Measurements from ENCODE around the gene MID1. TPM values are rescaled to one million over a fixed set of nuclear protein-coding genes. Genes with fewer than 3 reads are reported as not detected.

Gene MID1
- total RNA-seq, 2 experiments from 2014 or later: 0.27 to 0.36 TPM

DNA sequence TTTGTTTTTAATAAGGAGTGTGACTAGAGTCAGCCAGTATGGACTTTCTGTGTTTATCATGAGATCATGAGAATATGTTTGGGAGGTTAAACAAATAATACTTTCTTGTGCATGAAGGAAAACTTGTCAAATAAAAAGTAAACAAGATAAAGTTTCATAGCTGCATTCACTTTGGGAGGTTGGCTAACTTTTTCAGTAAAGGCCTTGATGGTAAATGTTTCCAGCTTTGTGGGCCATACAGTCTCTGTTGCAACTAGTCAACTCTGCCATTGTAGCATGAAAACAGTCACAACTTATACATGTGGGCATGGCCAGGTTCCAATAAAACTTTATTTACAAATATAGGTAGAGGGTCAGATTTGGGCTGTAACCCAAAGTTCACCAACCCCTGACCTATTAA, 150.4 kb downstream of the MID1 start:
- CTCF ChIA-PET: no interaction called here
- POLR2A ChIA-PET: no interaction called here
- DNase-seq: no peak
- H3K36me3 Mint-ChIP-seq: no peaks in the 10 kb centered on the region
- H3K27me3 Mint-ChIP-seq: no peaks in the 10 kb centered on the region
- no peak overlapping the region for H3K27ac Mint-ChIP-seq
- no peak overlapping the region for H3K4me3 Mint-ChIP-seq
- no peaks in the 10 kb centered on the region for H3K9me3 Mint-ChIP-seq
- intact Hi-C loops (cut with micrococcal nuclease): no loop called here
- H3K4me1 Mint-ChIP-seq (ENCODE audit: low read depth): no peaks in the 10 kb centered on the region

DNA sequence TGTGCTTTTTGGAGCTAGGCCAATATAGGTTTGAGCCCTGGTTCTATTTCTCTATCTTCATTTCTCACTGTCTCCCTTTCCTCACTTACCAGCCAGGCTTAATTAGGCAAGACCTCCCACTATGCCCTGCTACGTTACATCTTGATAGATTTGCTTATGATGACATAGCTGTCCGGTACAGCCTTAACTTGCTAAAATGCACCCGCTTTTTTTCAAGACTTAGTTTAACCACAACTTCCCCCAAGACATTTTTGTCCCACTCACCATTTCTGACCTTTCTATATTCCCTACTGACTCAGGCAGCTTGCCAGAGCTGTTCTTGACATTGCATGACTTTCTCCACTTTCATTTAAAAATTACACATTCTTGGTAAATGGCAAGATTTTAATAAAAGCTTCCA, 152.6 kb downstream of the MID1 start:
- Mint-ChIP-seq H3K9me3 (no peaks in the 10 kb centered on the region), H3K27ac (no peak overlapping the region), H3K36me3 (no peaks in the 10 kb centered on the region), H3K4me1 (ENCODE audit: low read depth) (no peaks in the 10 kb centered on the region), H3K27me3 (no peaks in the 10 kb centered on the region), H3K4me3 (no peak overlapping the region)
- POLR2A ChIA-PET: no interaction called here
- DNase-seq: no peak
- intact Hi-C loops (cut with micrococcal nuclease): no loop called here
- CTCF ChIA-PET: no interaction called here

- no peak overlapping the region for H3K4me3 Mint-ChIP-seq
- H3K36me3 Mint-ChIP-seq: no peaks in the 10 kb centered on the region
- no peak for DNase-seq
- no peaks in the 10 kb centered on the region for H3K4me1 Mint-ChIP-seq (ENCODE audit: low read depth)
- ChIA-PET CTCF (no interaction called here), POLR2A (no interaction called here)
- intact Hi-C loops (cut with micrococcal nuclease): no loop called here
- H3K27me3 Mint-ChIP-seq: no peaks in the 10 kb centered on the region
- H3K27ac Mint-ChIP-seq: no peak overlapping the region
- no peaks in the 10 kb centered on the region for H3K9me3 Mint-ChIP-seq
Observed at GRCh38 chrX:10465254-10465653, 155.1 kb downstream of the MID1 start.

DNA sequence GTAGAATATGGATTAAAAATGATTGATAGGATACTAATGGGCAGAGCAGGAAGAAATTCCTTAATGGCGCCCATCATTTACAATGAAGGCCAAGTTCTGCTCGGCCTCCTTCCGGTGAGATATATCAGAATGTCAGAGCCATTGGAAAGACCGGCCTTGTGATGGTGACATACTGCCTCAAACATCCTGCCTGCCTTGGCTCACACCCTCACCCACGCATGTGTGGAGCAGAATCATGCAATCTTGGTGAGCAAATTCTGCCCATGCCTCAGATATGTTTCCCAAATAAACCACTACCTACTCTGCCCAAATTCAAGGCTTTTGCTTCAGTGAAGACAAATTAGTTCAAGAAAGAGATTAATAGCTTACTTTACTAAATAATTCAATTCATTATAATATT, 163.3 kb downstream of the MID1 start:
- H3K4me1 Mint-ChIP-seq (ENCODE audit: low read depth): no peaks in the 10 kb centered on the region
- no peak overlapping the region for H3K4me3 Mint-ChIP-seq
- no peaks in the 10 kb centered on the region for H3K36me3 Mint-ChIP-seq
- POLR2A ChIA-PET: no interaction called here
- CTCF ChIA-PET: no interaction called here
- no peak overlapping the region for H3K27ac Mint-ChIP-seq
- peaks cover 4% of the 10 kb centered on the region for H3K9me3 Mint-ChIP-seq
- no peak for DNase-seq
- no peaks in the 10 kb centered on the region for H3K27me3 Mint-ChIP-seq
- intact Hi-C loops (cut with micrococcal nuclease): no loop called here

DNA sequence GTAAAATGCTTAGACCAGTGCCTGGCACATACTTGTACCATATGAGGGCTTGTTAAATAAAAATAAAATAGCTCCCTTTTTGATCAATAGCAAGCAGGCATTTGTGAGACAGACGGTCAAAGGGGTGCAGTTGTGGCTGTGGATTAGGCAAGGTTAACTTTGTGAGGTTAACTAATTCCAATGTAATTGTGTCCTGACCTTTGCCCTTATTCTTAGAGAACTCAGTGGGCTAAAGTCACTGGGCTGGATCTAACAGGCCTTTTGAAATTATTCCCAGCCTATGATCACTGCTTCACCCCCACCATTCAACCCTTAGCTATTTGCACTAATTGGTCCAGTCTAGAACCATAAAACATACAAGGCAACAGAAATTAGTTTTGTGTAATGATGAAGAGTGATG, 166.4 kb downstream of the MID1 start:
- DNase-seq: no peak
- Mint-ChIP-seq H3K4me3 (no peak overlapping the region), H3K27me3 (no peaks in the 10 kb centered on the region), H3K4me1 (ENCODE audit: low read depth) (no peaks in the 10 kb centered on the region), H3K27ac (no peak overlapping the region), H3K36me3 (no peaks in the 10 kb centered on the region), H3K9me3 (peaks cover 4% of the 10 kb centered on the region)
- intact Hi-C loops (cut with micrococcal nuclease): no loop called here
- ChIA-PET CTCF (no interaction called here), POLR2A (no interaction called here)

DNA sequence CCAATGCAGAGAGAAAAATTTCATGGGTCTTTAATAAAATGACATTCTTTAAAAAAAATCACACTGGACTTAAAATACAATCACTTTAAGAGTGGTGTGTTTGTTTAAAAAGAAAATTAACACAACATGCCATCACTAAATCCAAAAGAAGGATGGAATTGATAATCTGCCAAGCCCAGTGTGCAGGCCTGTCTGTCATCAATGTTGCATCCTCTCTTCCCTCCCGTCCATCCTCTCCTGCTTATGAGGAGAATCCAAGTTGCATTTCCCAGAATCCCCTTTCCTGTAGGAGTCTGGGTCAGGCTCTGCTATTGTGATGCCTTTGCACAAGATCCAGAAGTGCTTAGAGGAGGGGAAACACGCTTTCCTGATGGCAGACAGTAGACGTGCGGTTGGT, 169.4 kb downstream of the MID1 start:
- Mint-ChIP-seq H3K4me1 (ENCODE audit: low read depth) (no peaks in the 10 kb centered on the region), H3K9me3 (peaks cover 4% of the 10 kb centered on the region), H3K27me3 (no peaks in the 10 kb centered on the region), H3K36me3 (no peaks in the 10 kb centered on the region), H3K4me3 (no peak overlapping the region), H3K27ac (no peak overlapping the region)
- CTCF ChIA-PET: no interaction called here
- DNase-seq: no peak
- POLR2A ChIA-PET: no interaction called here
- intact Hi-C loops (cut with micrococcal nuclease): no loop called here

DNA sequence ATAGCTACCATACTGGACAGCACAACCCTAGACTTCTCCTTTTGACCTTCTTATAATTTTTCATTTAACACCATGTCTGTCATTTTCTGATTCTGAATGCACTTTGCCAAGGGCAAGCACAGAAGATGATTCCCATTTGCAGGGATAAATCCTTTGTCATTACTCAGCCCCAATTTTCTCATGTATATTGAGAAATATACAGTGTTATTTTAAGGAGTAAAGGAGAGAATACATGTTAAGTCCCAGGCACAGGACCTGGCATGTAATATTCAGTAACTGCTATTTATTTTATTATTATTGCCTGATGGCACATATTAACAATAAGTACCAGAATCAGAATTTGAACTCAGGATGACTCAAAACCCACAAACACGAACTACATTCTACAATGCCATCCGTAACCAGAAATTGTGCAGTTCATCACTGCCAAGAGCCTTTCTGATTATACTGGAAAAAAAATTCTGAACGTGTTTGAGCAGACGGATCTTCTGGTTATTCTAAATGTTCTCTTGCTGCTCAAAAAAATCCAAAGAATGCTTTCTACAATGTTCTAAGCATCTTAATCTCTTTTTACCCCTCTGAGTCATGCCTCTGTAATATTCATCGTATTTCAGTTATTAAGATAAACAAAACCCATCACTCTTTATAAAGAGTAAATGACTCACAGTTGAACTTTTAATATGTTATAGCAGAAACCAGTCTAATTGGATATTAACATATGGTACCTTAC, 170.0 kb downstream of the MID1 start:
- H3K4me1 Mint-ChIP-seq (ENCODE audit: low read depth): no peaks in the 10 kb centered on the region
- H3K27me3 Mint-ChIP-seq: no peaks in the 10 kb centered on the region
- H3K36me3 Mint-ChIP-seq: no peaks in the 10 kb centered on the region
- intact Hi-C loops (cut with micrococcal nuclease): no loop called here
- ChIA-PET CTCF (no interaction called here), POLR2A (no interaction called here)
- no peak overlapping the region for H3K4me3 Mint-ChIP-seq
- no peak for DNase-seq
- H3K9me3 Mint-ChIP-seq: peaks cover 4% of the 10 kb centered on the region
- no peak overlapping the region for H3K27ac Mint-ChIP-seq

GRCh38 chrX:10447564-10448214, 172.7 kb downstream of the MID1 start:
- CTCF ChIA-PET: no interaction called here

DNA sequence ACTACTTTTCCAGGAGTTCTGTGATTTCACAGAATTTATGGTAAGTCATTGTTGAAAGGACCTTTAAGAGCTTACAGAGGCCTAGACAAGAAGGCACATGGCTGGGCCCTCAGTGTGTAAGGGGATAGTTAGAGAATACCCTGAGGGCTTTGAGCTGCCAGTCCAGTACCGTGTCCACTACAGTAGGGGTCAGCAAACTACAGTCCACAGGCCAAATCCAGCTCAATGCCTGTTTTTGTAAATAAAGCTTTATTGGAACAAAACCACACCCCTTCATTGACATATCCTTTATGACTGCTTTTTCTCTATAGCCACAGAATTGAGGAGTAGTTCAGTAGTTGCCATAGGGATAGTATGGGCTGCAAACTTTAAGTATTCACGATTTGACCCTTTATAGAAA, 176.2 kb downstream of the MID1 start:
- CTCF ChIA-PET: no interaction called here
- no peak overlapping the region for H3K27ac Mint-ChIP-seq
- POLR2A ChIA-PET: no interaction called here
- no peaks in the 10 kb centered on the region for H3K36me3 Mint-ChIP-seq
- DNase-seq: no peak
- intact Hi-C loops (cut with micrococcal nuclease): no loop called here
- H3K27me3 Mint-ChIP-seq: no peaks in the 10 kb centered on the region
- no peaks in the 10 kb centered on the region for H3K9me3 Mint-ChIP-seq
- H3K4me3 Mint-ChIP-seq: no peak overlapping the region
- no peaks in the 10 kb centered on the region for H3K4me1 Mint-ChIP-seq (ENCODE audit: low read depth)

More at GRCh38 chrX:10447564-10448214, 172.7 kb downstream of the MID1 start:
- no peaks in the 10 kb centered on the region for H3K9me3 Mint-ChIP-seq
- H3K4me1 Mint-ChIP-seq (ENCODE audit: low read depth): no peaks in the 10 kb centered on the region
- intact Hi-C loops (cut with micrococcal nuclease): no loop called here
- DNase-seq: no peak
- POLR2A ChIA-PET: no interaction called here
- H3K27me3 Mint-ChIP-seq: no peaks in the 10 kb centered on the region
- H3K36me3 Mint-ChIP-seq: no peaks in the 10 kb centered on the region
- no peak overlapping the region for H3K4me3 Mint-ChIP-seq
- no peak overlapping the region for H3K27ac Mint-ChIP-seq

DNA sequence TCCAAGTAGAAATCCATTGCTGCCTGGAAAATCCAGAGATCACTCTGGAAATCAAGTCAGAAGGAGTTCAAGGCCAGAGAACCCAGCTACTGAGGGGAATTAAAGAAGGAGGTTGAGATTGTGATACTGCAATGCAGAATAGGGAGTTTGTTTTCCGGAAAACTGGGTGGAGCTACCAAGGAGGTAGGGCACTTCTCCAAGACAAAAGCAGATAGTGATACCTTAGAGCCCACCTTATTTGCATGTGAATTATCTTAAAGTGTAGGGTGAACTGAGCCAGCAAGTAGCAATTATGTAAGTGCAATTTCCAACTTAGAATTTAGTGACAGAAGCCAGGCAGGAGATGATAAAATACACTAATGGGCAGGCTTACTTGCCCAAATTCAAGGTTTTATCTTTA, 178.9 kb downstream of the MID1 start:
- intact Hi-C loops (cut with micrococcal nuclease): no loop called here
- Mint-ChIP-seq H3K4me3 (no peak overlapping the region), H3K36me3 (no peaks in the 10 kb centered on the region), H3K9me3 (no peaks in the 10 kb centered on the region), H3K27me3 (no peaks in the 10 kb centered on the region), H3K4me1 (ENCODE audit: low read depth) (no peaks in the 10 kb centered on the region), H3K27ac (no peak overlapping the region)
- ChIA-PET POLR2A (no interaction called here), CTCF (no interaction called here)
- no peak for DNase-seq

- Mint-ChIP-seq H3K36me3 (no peaks in the 10 kb centered on the region), H3K27me3 (no peaks in the 10 kb centered on the region), H3K27ac (no peak overlapping the region), H3K4me3 (no peak overlapping the region), H3K9me3 (no peaks in the 10 kb centered on the region), H3K4me1 (ENCODE audit: low read depth) (no peaks in the 10 kb centered on the region)
- ChIA-PET POLR2A (no interaction called here), CTCF (no interaction called here)
- intact Hi-C loops (cut with micrococcal nuclease): no loop called here
- DNase-seq: no peak
Observed at GRCh38 chrX:10433296-10433965, 187.0 kb downstream of the MID1 start.

DNA sequence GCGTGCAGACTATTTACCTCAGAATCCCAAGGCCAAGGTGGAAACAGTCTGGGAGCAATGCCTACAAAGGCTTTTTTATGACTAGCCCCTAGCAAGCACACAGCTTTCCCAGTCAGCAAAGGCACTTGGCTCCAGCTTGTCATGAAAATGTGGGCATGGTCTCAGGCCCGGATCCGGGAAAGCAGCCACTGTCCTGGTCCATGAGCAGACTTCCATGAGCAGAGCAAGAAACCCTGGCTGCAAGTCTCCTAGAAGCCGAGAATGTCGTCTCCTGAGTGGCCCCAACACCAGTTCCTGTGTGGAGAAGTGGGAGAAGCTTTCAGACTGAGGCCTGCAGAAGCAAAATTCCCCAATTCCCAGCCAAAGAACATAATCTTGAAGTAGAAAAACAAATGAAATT, 190.5 kb downstream of the MID1 start:
- no peak for DNase-seq
- H3K27ac Mint-ChIP-seq: no peak overlapping the region
- no peaks in the 10 kb centered on the region for H3K27me3 Mint-ChIP-seq
- intact Hi-C loops (cut with micrococcal nuclease): no loop called here
- H3K4me1 Mint-ChIP-seq (ENCODE audit: low read depth): no peaks in the 10 kb centered on the region
- H3K9me3 Mint-ChIP-seq: no peaks in the 10 kb centered on the region
- POLR2A ChIA-PET: no interaction called here
- no peaks in the 10 kb centered on the region for H3K36me3 Mint-ChIP-seq
- CTCF ChIA-PET: no interaction called here
- H3K4me3 Mint-ChIP-seq: no peak overlapping the region

- DNase-seq: no peak
- no peaks in the 10 kb centered on the region for H3K4me1 Mint-ChIP-seq (ENCODE audit: low read depth)
- H3K36me3 Mint-ChIP-seq: no peaks in the 10 kb centered on the region
- no peaks in the 10 kb centered on the region for H3K27me3 Mint-ChIP-seq
- H3K4me3 Mint-ChIP-seq: no peak overlapping the region
- intact Hi-C loops (cut with micrococcal nuclease): no loop called here
- no peaks in the 10 kb centered on the region for H3K9me3 Mint-ChIP-seq
- CTCF ChIA-PET: no interaction called here
- H3K27ac Mint-ChIP-seq: no peak overlapping the region
- POLR2A ChIA-PET: no interaction called here
Observed at GRCh38 chrX:10427249-10427648, 193.1 kb downstream of the MID1 start.

All from activated CD4-positive, alpha-beta memory T cell treated with anti-CD3 and anti-CD28 coated beads for 36 hours (primary cell).